Liver (tissue), 3 donors: ENCODE measurements around the gene CWC22.

ENCODE experiments used
- CTCF ChIP-seq: fragments of 150-350 bp; IDR thresholded peaks from 2 replicates; pipeline ENCODE4 v1.5.1; 2017; ENCODE audit warnings: improper control_type of control experiment, low read depth, low read length; ENCODE audit not compliant: missing input control
- GABPA ChIP-seq, 2 donors: IDR thresholded peaks in 1 of 2; conservative IDR thresholded peaks in 1 of 2; 2 replicates each; pipeline ENCODE4 v1.6.1; 2016; ENCODE audit warnings: antibody characterized with exemption in 2 of 2, mild to moderate bottlenecking in 1 of 2, moderate library complexity in 1 of 2
- HNF4A ChIP-seq, 2 donors: conservative IDR thresholded peaks; 2 replicates each; pipeline ENCODE4 v1.6.1; 2016; ENCODE audit warnings: antibody characterized with exemption in 2 of 2, mild to moderate bottlenecking in 2 of 2
- JUND ChIP-seq, 2 donors: IDR thresholded peaks; 2 replicates each; pipeline ENCODE4 v1.6.1; 2016; ENCODE audit warnings: antibody characterized with exemption in 2 of 2
- MAX ChIP-seq: IDR thresholded peaks from 2 replicates; pipeline ENCODE4 v1.6.1; 2016; ENCODE audit warnings: antibody characterized with exemption
- RAD21 ChIP-seq, 2 donors: IDR thresholded peaks; 2 replicates each; pipeline ENCODE4 v1.6.1; 2016; ENCODE audit warnings: antibody characterized with exemption in 2 of 2, mild to moderate bottlenecking in 2 of 2
- REST ChIP-seq: IDR thresholded peaks from 2 replicates; pipeline ENCODE4 v1.6.1; 2016; ENCODE audit warnings: antibody characterized with exemption, mild to moderate bottlenecking
- RXRA ChIP-seq, 2 donors: IDR thresholded peaks; 2 replicates each; pipeline ENCODE4 v1.6.1; 2017 to 2018; ENCODE audit warnings: antibody characterized with exemption in 2 of 2, mild to moderate bottlenecking in 1 of 2
- SP1 ChIP-seq: IDR thresholded peaks from 2 replicates; pipeline ENCODE4 v1.6.1; 2018; ENCODE audit warnings: antibody characterized with exemption, mild to moderate bottlenecking
- TAF1 ChIP-seq: conservative IDR thresholded peaks from 2 replicates; pipeline ENCODE4 v1.6.1; 2016; ENCODE audit warnings: antibody characterized with exemption, mild to moderate bottlenecking
- YY1 ChIP-seq: IDR thresholded peaks from 2 replicates; pipeline ENCODE4 v1.6.1; 2016; ENCODE audit warnings: antibody characterized with exemption, mild to moderate bottlenecking
- ZBTB33 ChIP-seq: IDR thresholded peaks from 2 replicates; pipeline ENCODE4 v1.6.1; 2016; ENCODE audit warnings: antibody characterized with exemption
- TF ChIP-seq, protein P1 (sequence below): IDR thresholded peaks from 2 replicates; pipeline ENCODE4 v1.6.1; 2016; ENCODE audit warnings: antibody characterized with exemption
- donor health status: healthy.
- donor health status: healthy.

DNA sequence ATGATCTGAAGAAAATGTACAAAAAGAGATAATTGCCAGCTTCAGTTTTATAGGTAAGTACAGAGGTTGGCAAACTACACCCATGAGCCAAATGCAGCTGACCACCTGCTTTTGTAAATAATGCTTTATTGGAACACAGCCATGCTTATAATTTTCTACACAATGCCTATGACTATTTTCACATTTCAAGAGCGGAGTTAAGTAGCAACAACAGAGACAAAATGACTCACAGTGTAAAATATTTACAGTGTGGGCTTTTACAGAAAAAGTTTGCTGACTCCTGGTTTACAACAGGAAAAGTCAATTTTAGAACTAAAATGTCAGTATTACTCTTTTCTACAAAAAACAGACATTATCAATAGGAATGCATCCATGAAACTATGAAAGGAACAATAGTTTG is 26.0 kb downstream of the CWC22 start:
- TF ChIP-seq, protein P1, sequence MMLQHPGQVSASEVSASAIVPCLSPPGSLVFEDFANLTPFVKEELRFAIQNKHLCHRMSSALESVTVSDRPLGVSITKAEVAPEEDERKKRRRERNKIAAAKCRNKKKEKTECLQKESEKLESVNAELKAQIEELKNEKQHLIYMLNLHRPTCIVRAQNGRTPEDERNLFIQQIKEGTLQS, result no peak
- TF ChIP-seq CTCF (no peak), RAD21 (IDR thresholded peaks at IDR 0.05) (no peak), TAF1 (no peak), SP1 (no peak), YY1 (no peak), MAX (no peak), REST (no peak), GABPA (IDR thresholded peaks at IDR 0.05 in 1 of 2, conservative IDR thresholded peaks at IDR 0.05 in 1 of 2) (no peak), RXRA (IDR thresholded peaks at IDR 0.05) (no peak), JUND (IDR thresholded peaks at IDR 0.05) (no peak), HNF4A (conservative IDR thresholded peaks at IDR 0.05) (no peak), ZBTB33 (no peak)
